ENCODE data around the gene MBP.
"Not testable (repeated sequence)": the region's sequence is repeated elsewhere in the genome, so short reads cannot be mapped to it uniquely, and the experiment has no call there.

The MBP gene

DNA sequence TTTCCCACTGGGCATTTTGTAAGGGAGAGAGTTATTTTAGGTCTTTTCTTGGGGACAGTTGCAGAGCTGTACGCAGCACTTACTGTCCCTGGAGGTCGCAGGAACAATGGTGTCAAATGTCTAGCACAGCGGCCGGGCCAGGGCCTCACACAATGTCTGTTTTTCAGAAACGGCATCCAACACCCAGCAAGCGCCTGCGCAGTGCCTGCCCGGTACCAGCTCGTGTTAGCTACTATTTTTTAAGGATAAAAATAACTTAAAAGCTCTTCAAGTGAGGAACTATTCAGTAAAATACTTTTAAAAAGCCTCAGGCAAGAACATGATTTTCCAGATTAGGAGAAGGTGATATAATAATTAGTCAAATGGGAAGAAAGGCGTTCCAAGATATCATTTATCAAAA is 90.0 kb downstream of the MBP start:
- no peak for DNase-seq

DNA sequence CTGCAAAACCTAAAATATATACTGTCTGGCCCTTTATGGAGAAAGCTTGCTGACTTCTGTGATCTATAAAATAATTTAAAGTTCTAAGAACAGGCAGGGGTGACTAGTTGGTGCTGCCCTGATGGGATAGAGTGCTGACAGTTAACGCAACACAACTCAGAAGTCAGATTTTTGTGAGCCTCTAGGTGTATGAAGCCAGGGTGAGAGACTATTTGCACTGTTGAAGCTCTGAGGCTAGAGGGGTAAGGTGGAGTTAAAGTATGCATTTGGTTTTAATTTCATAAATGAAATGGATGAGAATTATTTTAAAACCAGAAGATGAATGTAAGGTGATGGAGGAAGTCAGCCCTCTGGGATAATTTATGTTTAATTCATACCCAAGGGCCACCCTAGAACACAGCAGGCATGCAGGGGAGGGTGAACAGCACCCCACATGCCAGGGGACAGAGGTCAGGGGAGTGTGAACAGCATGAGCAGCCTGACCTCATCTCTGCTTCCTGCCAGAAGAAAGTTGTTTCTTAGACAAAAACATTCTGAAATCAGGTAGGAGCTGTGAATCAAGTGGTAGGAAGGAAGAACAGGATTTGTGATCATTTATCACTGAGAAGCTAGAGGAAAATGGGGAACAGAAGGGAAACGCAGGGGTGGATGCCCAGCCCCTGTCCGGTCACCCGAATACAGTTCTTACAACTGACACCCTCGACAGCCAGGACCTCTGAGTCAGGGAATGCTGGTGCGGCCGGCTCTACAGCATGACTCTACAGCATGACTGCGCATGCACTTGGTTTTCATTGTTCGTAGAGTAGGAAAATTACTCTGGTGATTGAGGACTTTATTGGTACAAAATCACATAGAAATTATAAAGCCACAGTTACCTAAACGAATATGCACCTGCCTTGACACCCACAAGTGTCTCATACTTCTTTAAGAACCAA is 93.1 kb downstream of the MBP start:
- DNase-seq, result peak; percentile 11

DNA sequence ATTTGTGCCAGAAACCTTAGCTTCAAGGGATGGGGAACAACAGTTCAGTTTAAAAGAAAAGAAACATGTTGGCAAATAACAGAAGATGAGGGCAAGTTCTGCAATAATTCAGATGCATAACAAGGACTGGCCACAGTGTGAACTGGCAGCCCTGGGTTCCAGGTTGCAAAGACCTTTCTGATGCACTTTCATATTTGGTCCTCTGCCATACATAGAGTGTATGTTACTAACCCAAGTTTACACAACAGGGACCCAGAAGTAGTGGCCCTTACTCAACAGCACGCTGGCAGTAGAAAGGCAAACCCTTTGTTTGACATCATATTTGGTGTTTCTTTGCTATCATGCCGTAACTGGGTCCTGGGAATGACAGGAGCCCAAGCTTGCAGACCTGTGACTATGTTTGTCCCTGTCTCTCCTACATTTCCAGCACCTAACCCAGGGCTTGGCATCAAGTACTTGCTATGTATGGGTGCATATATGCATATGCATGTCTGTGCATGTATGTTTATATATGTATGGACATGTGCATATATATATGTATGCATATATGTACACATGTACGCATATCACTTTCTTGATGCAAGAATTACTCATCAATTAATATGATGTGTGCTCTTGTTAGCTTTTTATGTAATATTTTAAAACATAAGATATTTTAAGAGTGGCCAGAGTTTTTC is 94.3 kb downstream of the MBP start:
- DNase-seq, result no peak

DNA sequence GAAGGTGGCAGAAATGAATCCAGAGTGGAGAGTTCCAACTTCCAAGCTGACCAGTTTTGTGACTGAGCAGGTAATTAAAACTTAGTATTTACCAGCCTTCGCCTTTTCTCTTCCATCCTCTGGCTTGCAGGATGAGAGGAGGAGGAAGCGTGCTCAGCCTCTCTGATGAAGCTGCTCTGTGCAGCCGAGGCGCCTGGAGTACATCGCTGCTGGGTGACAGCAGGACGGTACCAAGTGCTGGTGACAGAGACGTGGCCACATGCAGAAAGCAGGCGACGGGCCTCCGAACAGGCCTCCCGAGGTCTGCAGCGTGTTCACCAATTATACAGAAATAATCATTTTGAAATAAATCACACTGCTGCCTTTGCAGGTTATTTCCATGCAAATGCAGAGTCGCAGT is 95.0 kb downstream of the MBP start:
- no peak for DNase-seq

DNA sequence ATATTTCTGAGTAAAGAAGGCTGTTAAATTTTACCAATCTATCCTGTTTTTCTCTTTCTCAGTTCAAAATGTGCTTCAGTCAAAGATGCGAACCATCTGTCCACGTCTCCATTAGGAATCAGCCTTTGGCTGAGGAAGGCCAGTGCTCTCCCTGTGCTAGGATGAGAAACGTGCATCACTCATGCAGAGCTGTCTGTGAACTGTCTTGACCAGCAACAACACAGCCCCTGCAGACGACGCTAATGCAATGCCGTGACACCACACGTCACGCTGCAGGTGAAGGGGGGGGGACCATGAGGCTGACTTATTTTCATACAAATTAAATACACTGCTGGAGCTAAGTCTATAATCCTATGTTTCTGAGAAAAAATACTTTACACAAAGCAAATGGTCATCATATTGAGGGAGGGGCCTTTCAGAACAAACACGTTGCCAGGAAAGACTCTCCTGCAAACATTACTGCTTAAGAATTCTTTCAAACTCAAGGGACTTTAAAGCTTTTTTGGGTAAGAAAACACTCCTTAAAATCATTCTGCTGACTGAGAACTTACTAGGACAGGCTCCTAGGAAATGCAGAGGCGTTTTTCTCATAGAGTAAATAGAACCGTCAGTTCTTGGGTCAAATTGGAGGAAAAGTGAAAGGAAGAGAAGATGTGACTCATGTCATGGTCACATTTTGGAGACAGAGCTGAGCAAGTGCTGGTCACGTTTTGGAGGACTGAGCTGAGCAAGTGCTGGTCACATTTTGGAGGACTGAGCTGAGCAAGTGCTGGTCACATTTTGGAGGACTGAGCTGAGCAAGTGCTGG is 97.0 kb downstream of the MBP start:
- DNase-seq, result no peak

DNA sequence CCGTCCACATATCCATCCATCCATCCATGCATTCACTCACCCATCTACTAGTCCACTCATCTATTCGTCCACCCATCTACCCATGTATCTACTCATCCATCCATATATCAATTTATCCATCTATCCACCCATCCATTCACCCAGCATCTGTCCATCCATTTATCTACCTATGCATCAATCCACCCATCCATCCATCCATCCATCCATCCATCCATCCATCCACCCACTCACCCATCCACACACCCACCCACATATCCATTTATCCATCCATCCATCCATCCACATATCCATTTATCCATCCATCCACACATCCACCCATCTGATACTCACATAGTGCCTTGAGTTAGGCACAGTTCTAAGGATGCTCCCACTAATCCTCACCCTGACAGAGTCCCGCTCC is 99.0 kb downstream of the MBP start:
- DNase-seq, result no peak

DNA sequence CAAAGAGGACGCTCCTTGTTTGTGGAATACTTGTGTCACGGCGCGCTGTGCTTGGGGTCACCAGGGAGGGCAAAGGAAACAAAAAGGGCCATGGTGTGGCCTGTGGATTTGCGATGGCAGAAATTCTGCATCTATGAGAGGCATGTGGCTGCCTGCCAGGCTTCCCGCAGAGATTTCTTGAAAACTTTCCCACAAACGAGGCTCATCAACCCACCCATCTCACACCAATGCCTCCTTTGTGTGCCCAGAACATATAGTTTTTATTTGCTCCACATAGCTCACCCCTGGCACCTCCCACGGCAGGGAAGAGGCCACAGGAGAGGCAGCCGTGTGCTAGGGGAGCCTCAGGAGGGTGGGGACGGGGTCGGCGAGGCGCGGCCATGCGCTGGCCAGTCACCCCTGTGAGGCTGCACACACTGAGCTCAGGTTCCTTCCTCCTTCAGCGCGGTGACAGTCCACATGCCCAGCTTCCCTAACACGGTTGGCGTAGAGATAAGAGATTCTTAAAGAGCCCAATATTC is 100.3 kb downstream of the MBP start:
- no peak for DNase-seq

DNA sequence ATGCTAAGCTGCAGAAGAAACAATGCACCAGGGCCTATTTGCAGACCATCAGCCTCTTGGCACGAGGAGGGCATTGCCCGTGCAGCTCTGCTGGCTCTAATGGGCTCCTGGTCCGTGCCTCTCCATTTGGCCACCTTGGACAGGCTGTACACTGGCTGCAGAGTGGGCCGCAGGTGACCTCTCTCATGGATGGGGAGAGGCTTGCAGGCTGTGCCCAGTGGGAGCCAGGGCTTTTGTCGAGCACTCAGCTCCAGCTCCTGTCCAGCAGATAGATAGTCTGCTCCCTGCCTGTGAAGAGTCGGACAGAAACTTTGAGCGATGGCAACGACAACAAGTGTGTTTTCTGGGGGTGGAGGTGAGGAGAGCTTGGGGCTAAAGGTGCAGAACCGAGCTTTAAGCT is 100.9 kb downstream of the MBP start:
- DNase-seq, result no peak

DNA sequence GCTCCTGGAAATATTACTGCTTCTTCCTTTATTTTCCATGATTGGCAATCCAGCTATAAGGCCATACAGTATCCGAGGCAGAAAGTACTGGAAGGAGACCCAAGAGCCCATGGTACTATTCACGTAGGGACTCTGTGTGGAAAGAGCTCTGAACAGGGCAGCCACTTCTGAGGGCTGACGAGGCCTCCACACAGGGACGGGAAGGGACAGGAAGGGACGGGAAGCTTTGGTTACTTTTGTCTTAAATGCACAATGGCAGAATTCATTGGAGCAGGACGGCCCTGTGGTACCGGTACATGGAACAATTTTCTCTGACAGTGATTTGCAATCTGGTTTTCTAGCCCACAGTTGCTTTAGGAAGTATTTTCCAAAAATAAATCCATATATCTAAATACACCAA is 102.4 kb downstream of the MBP start:
- DNase-seq, result no peak

DNA sequence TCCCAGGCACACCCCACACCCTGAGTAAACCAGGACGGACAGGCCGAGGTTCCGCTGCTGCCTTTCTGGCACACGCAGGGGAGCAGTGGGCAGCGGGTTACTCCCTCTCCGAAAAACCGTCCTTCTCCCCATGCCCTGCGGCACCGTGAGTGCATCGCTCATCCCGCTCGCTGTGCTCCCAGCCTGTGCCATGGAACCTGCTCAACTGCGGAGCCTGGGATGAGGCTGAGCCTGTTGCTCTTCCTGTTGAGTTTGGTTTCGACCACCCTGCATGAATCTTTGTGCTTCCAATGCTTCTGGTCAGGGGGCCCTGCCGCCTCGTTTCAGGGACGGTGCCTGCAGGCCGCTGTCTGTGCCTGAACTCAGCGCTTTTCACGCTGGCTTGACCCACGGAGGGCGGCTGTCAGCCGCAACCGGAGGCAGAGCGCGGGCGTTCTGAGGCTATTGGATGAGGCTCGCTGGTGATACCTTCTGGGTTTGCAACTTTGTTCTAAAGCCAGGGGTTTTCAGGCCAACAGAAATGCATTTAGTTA is 106.7 kb downstream of the MBP start:
- no peak for DNase-seq

DNA sequence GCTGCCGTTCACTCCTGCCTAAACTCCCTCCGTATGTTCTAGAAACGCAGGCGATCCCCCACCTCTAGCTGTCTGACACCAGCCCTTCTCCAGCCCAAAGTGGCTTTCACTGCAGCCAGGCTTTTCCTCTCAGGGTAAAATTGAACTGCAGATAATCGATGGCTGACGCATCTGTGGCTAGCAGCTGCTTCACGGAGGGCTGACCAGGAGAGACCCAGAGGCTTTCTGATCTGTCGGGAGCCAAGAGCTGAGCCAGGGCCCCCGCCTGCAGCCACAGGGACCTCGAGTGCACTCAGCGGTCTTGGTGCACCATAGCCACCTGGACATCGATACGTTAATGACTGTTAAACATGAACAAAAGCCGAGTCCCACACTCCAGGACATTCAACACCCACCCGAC is 107.5 kb downstream of the MBP start:
- no peak for DNase-seq

DNA sequence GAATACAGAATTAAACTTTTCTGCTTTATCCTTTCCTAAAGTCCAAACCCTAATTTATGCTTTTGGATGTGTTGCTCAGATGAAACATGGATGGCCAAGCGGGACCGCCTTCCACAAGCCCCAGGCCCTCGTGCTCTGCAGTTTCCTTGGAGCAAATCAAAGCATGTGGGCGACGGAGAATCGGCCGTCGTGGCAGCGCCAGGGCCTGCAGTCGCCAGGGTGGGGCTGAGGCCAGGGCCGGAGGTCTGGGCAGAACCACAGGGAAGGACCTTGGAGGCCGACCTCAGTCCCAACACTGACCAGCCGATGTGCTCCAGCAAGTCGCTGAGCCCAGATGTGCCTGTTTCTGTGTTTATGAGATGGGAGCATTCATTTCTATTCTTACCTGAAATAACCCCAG is 108.1 kb downstream of the MBP start:
- no peak for DNase-seq

DNA sequence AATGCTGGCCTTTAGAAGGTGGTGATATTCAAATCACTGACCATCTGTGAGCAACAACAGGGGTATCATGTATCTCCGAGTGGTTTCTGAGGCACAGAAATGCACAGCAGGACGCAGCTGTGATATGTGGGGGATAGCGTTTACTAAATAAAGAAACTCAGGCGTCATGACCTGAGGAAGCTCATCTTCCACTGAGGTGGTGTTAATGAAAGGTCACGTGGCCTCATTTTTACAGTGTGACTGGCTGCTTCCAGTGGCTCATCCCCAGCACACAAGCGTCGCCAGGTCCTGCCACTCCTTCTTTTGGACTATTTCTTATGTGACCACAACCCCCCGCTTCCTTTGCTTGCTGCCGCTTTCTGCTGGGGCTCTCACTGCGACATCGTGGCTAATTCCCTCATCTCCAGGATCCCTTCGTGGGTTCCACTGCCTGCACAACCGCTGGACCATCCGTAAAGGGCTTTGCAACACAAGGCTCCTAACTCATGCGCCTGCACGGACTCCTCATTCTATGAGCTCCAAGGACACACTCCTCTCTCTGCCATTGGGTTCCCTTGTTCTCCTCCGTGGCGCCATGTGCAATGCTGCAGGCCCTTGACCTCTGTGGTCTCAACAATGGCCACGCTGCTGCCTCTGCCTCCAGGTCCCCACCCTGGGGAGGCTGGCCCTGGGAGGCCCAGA is 109.3 kb downstream of the MBP start:
- DNase-seq, result no peak

DNA sequence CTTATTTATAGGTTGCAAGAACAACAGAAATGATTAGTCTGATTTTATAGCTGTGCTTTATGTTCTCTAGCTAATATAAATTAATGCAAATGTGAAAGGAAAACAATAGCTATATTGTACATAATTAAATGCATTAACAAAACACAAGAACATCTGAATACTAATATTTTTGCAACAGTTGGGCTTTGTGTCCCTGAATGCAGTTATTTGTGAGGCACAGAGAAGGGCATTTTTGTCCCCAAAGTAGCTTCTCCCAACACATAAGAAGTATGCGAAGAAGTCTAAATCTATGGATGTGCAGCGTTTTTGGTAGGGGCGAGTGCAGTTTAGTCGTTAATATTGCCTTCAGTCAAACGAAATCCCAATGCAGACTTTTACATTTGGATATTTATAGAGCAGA is 110.0 kb downstream of the MBP start:
- no peak for DNase-seq

DNA sequence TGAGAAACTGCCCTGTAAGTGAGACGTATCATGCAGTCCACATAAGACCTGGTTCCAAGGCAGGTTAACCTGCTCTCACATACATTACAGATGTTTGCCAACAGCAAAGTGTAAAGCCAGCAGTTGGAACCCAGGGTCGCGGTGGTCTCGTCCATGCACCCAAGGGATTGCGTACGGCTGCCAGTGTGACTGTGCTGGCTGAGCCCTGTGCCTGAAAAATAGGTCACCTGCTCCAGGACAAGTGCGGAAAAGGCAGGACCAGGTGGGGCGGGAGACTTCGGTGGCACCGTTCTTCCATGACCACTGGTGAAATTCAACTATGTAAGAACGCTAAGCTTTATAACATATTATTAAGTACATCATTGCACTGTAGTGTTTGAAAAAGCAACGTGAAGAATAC is 110.5 kb downstream of the MBP start:
- DNase-seq, result no peak

DNA sequence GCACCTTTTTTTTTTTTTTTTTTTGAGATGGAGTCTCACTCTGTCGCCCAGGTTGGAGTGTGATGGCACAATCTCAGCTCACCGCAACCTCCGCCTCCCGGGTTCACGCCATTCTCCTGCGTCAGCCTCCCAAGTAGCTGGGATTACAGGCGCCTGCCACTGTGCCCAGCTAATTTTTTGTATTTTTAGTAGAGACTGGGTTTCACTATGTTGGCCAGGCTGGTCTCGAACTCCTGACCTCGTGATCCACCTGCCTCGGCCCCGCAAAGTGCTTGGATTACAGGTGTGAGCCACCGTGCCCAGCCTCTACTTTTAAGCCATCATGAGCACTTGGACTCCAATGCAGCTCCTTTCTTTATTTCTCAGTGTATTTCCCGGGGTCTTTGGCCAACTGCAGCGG is 111.1 kb downstream of the MBP start:
- not testable (repeated sequence) for DNase-seq

DNA sequence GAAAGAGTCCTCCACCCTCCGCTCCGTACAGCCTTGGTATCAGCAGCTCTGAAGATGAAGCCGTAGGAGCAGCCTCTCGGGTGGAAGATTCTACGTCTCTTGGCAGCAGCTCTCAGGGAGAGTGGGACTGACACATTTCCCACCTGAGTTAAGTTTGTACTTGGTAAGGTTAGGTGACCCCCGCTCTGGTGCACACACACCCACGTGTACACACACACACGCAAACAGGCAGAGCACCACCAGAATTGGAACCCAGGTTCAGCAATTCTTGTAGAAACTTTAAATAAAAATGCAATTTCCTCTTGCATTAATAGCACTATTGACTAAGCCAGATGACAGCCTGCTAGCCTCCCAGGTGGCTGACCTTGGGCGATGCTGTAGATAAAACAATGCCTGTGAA is 111.5 kb downstream of the MBP start:
- no peak for DNase-seq

DNA sequence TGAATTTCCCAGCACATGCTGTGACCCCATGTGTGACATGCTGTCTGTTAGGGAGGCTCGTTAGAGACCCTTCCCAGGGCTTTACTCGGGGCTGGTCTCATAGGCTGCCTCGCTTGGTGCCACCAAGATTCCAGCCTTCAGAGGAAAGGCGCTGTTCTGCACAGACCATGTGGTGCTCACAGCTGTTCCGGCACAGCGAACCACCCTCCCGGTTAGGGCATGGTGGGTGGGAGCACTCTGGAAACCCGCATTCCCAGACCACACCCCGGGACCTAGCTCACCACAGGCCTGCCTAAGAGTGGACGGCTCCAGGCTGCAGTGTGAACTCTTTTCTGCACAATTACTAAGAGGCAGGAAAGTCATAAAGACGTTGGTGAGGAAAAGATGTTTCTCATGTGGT is 112.0 kb downstream of the MBP start:
- DNase-seq, result no peak

DNA sequence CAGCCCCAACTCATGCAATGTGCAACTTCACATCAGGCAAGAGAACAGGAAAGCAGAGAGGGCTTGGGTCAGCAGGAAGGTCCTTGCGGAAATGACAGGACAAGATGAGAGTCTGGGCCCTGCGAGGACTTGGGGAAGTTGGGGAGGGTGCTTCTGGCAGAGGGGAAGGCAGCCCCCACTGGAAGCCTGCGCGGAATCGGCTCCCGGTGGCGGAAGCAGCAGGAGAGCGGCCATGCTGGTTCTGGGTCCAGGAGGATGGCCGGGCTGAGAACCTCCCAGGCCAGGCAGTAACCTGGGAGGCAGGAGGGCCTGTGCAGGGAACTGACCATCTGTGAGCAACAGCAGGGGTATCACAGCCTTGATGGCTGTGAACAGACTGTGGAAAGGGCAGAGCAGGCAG is 112.9 kb downstream of the MBP start:
- DNase-seq, result no peak

DNA sequence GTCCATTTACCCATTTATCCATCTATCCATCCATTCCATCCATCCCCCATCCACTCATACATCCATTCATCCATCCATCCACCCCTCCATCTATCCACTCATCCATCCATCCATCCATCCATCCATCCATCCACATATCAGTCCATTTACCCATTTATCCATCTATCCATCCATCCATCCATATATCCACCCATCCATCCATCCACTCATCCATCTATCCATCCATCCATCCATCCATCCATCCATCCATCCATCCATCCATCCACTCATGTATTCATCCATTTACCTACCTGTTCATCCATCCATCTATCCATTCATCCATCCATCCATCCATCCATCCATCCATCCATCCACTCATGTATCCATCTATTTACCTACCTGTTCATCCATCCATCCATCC is 113.9 kb downstream of the MBP start:
- DNase-seq, result not testable (repeated sequence)

DNA sequence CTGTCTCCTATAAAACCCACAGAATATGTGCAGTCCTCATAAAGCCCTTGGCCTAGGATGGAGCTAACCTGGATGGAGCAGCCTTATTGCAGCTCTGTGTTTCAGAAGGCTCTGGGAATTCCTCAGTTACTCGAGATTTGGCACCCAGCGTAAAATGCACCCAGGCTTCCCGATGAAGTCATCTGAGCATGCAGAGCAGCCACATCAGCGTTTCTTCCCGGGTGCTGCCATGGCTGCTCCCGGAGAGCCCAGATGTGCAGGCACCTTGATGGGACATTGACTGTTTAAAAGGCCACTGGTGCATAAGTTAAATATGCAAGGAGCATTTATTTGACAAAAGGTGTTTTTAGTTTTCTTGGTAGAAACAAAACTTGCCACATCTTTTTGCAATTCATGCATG is 115.2 kb downstream of the MBP start:
- no peak for DNase-seq

DNA sequence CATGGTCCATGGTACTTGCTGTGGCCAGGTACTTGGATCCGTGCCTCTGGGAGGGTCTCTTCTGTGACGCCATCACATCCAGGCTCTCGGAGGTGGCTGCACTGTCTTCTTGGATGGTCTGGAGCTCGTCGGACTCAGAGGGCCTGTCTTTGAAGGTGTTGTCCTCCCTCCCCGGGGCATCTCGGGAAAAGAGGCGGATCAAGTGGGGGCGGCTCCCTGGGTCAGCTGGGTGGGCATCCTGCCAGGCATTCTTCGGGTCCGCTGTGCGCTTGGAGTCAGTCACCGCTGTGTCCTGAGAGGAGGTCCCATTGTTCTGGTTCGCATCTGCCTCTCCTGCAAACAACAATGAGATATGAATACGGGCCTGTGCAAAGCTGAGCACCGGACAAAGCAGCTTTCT is 115.6 kb downstream of the MBP start:
- DNase-seq, result no peak

All from NCI-H226 (cell line).